Measurements from ENCODE around the gene CABP2. TPM values are rescaled to one million over a fixed set of nuclear protein-coding genes. Genes with fewer than 3 reads are reported as not detected.

CABP2 gene
- total and polyA plus RNA-seq, 8 donors: not detected

DNA sequence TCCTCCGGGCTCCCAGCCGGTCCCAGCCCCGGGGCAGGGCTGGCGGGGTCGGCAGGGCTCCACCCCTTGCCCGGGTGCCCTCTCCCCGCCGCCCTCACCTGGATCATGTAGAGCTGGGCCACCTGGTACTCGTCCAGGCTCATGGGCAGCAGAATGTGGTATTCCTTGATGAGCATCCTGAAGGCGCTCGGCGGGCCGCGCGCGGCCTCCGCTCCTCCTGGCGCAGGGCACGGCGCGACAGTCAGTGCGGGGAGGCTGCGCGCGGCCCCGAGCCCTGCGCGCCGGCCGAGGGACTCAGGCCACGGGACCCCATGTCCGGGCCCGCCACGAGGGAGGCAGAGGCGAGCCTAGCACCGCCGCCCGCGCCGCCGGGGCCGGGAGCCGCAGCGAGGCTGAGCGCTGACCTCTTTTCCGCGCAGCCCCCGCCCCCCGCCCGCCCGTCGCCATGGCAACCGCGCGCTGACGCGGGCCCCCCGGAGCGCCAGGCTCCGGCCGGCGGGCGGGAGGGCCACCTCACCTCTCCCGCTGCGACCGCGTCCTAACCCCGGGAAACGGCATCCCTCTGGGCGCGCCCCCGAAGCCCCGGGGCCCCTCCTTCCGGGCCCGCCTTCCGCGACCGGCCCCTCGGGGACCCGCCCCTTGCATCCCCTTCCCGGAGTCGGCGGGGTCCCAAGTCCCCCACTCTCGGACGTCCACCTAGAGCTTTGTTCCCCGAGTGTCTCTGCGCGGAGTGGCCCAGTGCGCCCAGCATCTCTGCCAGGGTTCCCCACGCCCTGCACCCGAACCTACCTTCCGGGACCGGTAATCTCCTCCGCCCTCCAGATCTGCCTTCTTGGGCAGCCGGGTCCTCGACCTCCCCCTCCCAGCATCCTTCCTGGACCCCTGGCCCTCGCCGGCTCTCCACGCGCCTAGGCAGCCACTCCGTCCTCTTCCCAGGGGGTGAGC, 19.0 kb downstream of the CABP2 start:
- Histone ChIP-seq H3K4me1 (peaks cover 24 to 65% of the 10 kb centered on the region in 2 donors), H3K36me3 (peaks cover 0 to 34% of the 10 kb centered on the region in 2 donors), H3K9me3 (no peaks in the 10 kb centered on the region), H3K27ac (peak overlapping the region; percentile 88 to 92), H3K4me3 (peak overlapping the region; percentile 50 to 94), H3K27me3 (peaks cover 0 to 20% of the 10 kb centered on the region in 2 donors)
- ATAC-seq (no peak), DNase-seq (peak in 3 of 4 donors; percentile 23 to 83 (median 53))
- intact Hi-C loops (cut with DNase I): no loop called here
- TF ChIP-seq, protein P1, sequence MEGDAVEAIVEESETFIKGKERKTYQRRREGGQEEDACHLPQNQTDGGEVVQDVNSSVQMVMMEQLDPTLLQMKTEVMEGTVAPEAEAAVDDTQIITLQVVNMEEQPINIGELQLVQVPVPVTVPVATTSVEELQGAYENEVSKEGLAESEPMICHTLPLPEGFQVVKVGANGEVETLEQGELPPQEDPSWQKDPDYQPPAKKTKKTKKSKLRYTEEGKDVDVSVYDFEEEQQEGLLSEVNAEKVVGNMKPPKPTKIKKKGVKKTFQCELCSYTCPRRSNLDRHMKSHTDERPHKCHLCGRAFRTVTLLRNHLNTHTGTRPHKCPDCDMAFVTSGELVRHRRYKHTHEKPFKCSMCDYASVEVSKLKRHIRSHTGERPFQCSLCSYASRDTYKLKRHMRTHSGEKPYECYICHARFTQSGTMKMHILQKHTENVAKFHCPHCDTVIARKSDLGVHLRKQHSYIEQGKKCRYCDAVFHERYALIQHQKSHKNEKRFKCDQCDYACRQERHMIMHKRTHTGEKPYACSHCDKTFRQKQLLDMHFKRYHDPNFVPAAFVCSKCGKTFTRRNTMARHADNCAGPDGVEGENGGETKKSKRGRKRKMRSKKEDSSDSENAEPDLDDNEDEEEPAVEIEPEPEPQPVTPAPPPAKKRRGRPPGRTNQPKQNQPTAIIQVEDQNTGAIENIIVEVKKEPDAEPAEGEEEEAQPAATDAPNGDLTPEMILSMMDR (IDR thresholded peaks at IDR 0.05): no peak

DNA sequence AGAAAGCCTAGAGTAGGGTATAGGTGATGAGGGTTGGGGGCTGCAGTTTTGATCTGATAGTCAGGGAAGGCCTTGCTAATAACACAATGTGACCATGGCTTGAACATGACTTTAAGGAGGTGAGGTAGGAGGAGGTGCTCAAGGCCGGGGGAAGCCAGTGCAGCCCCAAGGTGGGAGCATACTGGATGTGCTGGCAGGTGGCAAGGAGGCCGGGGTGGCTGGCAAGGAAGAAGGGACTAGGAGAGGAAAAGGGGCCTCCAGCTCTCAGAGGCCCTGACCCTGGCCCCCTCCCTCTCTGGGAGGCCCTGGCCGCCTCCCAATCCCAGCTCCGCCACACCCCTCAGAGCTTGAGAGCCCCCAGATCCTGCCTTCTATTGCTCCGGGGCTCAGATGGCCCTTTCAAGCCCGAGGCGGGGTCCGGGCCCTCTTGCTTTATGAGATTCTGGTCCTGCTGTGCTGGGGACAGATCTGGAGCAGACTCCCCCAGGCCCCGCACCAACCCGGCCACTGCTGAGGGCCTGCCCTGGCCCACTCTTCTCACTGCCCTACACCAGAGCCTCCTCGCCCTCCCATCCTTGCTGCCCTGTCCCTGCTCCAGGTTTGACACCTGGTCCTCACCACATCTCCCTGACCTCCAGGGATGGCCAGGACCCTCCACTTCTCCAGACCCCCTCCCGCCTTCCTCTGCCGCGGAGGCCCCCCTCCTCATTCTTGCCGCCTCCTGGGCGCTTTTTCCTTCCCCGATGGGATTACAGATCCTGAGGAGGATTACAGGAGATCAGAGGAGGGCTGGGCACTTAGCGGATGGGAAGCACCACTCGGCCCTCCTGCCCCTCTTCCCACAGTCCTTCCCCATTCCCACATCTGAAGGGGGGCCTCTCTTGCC, 19.9 kb downstream of the CABP2 start:
- TF ChIP-seq, protein P1 (IDR thresholded peaks at IDR 0.05): no peak
- DNase-seq (peak in 1 of 4 donors; percentile 69), ATAC-seq (no peak)
- Histone ChIP-seq H3K4me3 (peak overlapping the region; percentile 50 to 94), H3K36me3 (peaks cover 0 to 43% of the 10 kb centered on the region in 2 donors), H3K9me3 (no peaks in the 10 kb centered on the region), H3K27ac (no peak overlapping the region), H3K27me3 (peaks cover 0 to 20% of the 10 kb centered on the region in 2 donors), H3K4me1 (peaks cover 24 to 59% of the 10 kb centered on the region in 2 donors)
- intact Hi-C loops (cut with DNase I): no loop called here

DNA sequence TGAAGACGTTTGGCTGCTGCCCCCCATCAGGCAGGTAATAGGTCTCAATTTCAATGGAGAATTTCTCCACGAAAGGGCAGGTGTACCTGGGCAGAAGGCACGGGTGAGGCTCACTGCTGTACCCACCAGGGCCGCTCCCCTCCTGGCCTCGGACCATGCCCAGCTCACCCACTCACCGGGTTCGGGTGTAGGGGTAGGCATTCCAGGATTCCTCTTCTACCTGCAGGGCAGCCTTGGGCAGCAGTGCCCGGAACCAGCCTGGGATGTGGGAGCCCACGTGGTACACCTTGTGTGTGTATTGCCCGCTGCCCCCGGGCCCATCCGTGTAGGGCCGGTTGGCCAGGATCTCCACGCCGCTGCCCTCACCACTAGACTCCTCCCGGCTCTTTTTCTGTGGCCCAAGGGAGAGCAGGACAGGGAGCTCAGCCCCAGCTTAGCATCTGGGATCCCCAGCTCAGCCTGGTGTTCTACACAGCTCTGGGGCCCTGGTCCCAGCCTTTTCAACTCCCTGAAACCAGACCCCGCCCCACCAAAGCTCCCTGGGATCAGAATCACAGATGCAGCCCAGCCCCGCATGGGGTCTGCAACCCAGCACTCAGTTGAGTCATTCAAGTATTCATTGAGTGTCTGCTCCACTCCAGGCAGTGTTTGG, 20.8 kb downstream of the CABP2 start:
- ATAC-seq (no peak), DNase-seq (peak in 1 of 4 donors; percentile 63)
- TF ChIP-seq, protein P1 (IDR thresholded peaks at IDR 0.05): no peak
- H3K4me3 ChIP-seq: no peak overlapping the region
- peaks cover 0 to 52% of the 10 kb centered on the region in 2 donors for H3K36me3 ChIP-seq
- peaks cover 0 to 20% of the 10 kb centered on the region in 2 donors for H3K27me3 ChIP-seq
- intact Hi-C loops (cut with DNase I): no loop called here
- H3K4me1 ChIP-seq: peaks cover 23 to 56% of the 10 kb centered on the region in 2 donors
- no peak overlapping the region for H3K27ac ChIP-seq
- no peaks in the 10 kb centered on the region for H3K9me3 ChIP-seq

DNA sequence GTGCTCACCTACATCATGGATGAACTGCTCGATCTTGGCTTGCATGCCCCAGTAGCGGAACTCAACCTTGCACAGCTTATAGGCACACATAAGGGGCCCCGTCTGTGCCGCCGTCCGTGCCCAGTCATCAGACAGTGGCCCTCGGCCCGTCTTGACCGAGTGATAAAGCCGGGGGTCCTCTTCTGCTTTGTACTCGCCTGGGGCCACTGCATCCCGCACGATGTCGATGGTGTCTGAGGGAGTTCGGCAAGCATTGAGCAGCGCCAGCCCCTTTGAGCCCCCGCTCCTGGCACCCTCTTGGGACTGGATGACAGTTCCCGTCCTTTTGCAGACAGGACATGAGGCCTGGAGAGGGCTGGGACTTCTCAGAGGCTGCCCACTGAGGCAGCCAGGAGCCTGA, 21.4 kb downstream of the CABP2 start:
- TF ChIP-seq, protein P1 (IDR thresholded peaks at IDR 0.05): no peak
- peaks cover 0 to 54% of the 10 kb centered on the region in 2 donors for H3K36me3 ChIP-seq
- intact Hi-C loops (cut with DNase I): no loop called here

More for the DNA sequence above, 21.4 kb downstream of the CABP2 start:
- no peak overlapping the region for H3K27ac ChIP-seq
- ATAC-seq (no peak), DNase-seq (peak in 1 of 4 donors; percentile 69)
- no peaks in the 10 kb centered on the region for H3K9me3 ChIP-seq
- H3K4me3 ChIP-seq: no peak overlapping the region
- H3K27me3 ChIP-seq: peaks cover 0 to 20% of the 10 kb centered on the region in 2 donors
- peaks cover 17 to 50% of the 10 kb centered on the region in 2 donors for H3K4me1 ChIP-seq
